Panc1 (cell line): ENCODE data around the gene FBXW8. TPM values are rescaled to one million over a fixed set of nuclear protein-coding genes. Genes with fewer than 3 reads are reported as not detected.

Experiments used
- ATAC-seq: fragments of 200-7000 bp; cut with Tn5 transposase; 2 replicates; pipeline ENCODE4 v1.9.1; 2020; ENCODE audit warnings: mild to moderate bottlenecking, moderate library complexity
- BruUV-seq: library from RNA; stranded (reverse); fragments of 400-500 nt; replicated peaks from 2 replicates; lab custom pipeline; 2021; lab: Mats Ljungman, UMichigan
- CTCF ChIA-PET: fragments of 300-600 bp; sonication (Branson Sonifier 250); formaldehyde crosslinking; loops from one replicate; lab custom pipeline; 2022; ENCODE audit warnings: antibody characterized with exemption; lab: Charles Lee
- POLR2A ChIA-PET: fragments of 300-600 bp; sonication (Branson Sonifier 250); formaldehyde crosslinking; loops from one replicate; lab custom pipeline; 2022; ENCODE audit warnings: antibody characterized with exemption; lab: Charles Lee
- DNase-seq: peaks from one replicate; pipeline ENCODE4 v3.0.0-alpha.2; 2010; ENCODE audit warnings: low read depth, low spot score
- H3K27ac ChIP-seq: 2 replicates; pipeline ENCODE4 v1.5.1; 2011; ENCODE audit warnings: mild to moderate bottlenecking, low read length, inconsistent platforms
- H3K27me3 ChIP-seq: fragments of 200-500 bp; sonication (Bioruptor generic); 2 replicates; pipeline ENCODE4 v1.6.0; 2014; ENCODE audit warnings: low read length, inconsistent platforms; ENCODE audit not compliant: control insufficient read depth, insufficient read depth
- H3K36me3 ChIP-seq: fragments of 200-500 bp; sonication (Bioruptor generic); 2 replicates; pipeline ENCODE4 v1.5.1; 2014; ENCODE audit warnings: inconsistent platforms, mild to moderate bottlenecking, low read length, moderate library complexity; ENCODE audit not compliant: control insufficient read depth, insufficient read depth
- H3K4me1 ChIP-seq: 2 replicates; pipeline ENCODE4 v1.5.1; 2011; ENCODE audit warnings: inconsistent platforms, mild to moderate bottlenecking, low read length, moderate library complexity; ENCODE audit not compliant: control insufficient read depth, insufficient read depth
- H3K4me3 ChIP-seq, 2 experiments: 2 replicates each; pipeline ENCODE4 v1.5.1; 2011 to 2012; ENCODE audit warnings: low read depth in 2 of 2, low read length in 2 of 2, mild to moderate bottlenecking in 2 of 2, inconsistent platforms in 1 of 2, moderate library complexity in 1 of 2
- H3K9me3 ChIP-seq: fragments of 200-500 bp; sonication (Bioruptor generic); 2 replicates; pipeline ENCODE4 v1.5.1; 2014; ENCODE audit warnings: low read depth, mild to moderate bottlenecking, inconsistent platforms, low read length, moderate library complexity; ENCODE audit not compliant: control insufficient read depth, insufficient read depth
- POLR2AphosphoS5 ChIP-seq: IDR thresholded peaks from 2 replicates; pipeline ENCODE4 v1.6.1; 2012; ENCODE audit warnings: mild to moderate bottlenecking, low read depth, low read length, moderate library complexity
- REST ChIP-seq, 2 experiments: IDR thresholded peaks; 2 replicates each; pipeline ENCODE4 v1.6.1; 2011 to 2012; ENCODE audit warnings: low read depth in 2 of 2, control low read depth in 1 of 2, low read length in 1 of 2, mild to moderate bottlenecking in 1 of 2, moderate library complexity in 1 of 2; ENCODE audit not compliant: insufficient read depth in 1 of 2
- SIN3A ChIP-seq: IDR thresholded peaks from 2 replicates; pipeline ENCODE4 v1.6.1; 2012; ENCODE audit warnings: low read depth, mild to moderate bottlenecking, low read length, moderate library complexity, borderline replicate concordance; ENCODE audit not compliant: insufficient read depth
- TCF7L2 ChIP-seq: IDR thresholded peaks from 2 replicates; pipeline ENCODE4 v1.6.1; 2011; ENCODE audit warnings: mild to moderate bottlenecking, low read depth, low read length, inconsistent platforms
- in situ Hi-C: cut with HindIII; loops from 2 replicates; pipeline ENCODE4 v1.10.0; 2016; ENCODE audit warnings: low sequenced_read_pairs, low pct_unique_long_range_greater_than_20kb
- intact Hi-C: fragments of 100-400 bp; cut with micrococcal nuclease; formaldehyde crosslinking; loops from one replicate; pipeline ENCODE4 v1.10.0; 2022; ENCODE audit not compliant: unreplicated experiment
- total RNA-seq: library from RNA; stranded (reverse); gene quantifications from one replicate; pipeline ENCODE4 v1.2.1, GENCODE V29; 2021; ENCODE audit not compliant: unreplicated experiment
- TF ChIP-seq, protein P1 (sequence below): fragments of 450-650 bp; IDR thresholded peaks from 2 replicates; pipeline ENCODE4 v1.5.1; 2017; ENCODE audit warnings: mild to moderate bottlenecking

FBXW8 gene
- total RNA-seq, 1 experiment from 2014 or later, result 18.0 TPM

- no peak for TF ChIP-seq TCF7L2
- TF ChIP-seq SIN3A, result no peak
- TF ChIP-seq POLR2AphosphoS5, result no peak
- TF ChIP-seq, protein P1, sequence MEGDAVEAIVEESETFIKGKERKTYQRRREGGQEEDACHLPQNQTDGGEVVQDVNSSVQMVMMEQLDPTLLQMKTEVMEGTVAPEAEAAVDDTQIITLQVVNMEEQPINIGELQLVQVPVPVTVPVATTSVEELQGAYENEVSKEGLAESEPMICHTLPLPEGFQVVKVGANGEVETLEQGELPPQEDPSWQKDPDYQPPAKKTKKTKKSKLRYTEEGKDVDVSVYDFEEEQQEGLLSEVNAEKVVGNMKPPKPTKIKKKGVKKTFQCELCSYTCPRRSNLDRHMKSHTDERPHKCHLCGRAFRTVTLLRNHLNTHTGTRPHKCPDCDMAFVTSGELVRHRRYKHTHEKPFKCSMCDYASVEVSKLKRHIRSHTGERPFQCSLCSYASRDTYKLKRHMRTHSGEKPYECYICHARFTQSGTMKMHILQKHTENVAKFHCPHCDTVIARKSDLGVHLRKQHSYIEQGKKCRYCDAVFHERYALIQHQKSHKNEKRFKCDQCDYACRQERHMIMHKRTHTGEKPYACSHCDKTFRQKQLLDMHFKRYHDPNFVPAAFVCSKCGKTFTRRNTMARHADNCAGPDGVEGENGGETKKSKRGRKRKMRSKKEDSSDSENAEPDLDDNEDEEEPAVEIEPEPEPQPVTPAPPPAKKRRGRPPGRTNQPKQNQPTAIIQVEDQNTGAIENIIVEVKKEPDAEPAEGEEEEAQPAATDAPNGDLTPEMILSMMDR, result no peak
- TF ChIP-seq REST (IDR thresholded peaks at IDR 0.05; ENCODE audit: insufficient read depth in 1 of 2, low read depth in 2 of 2, low read length in 1 of 2), result no peak
- ChIA-PET CTCF (no interaction called here), POLR2A (no interaction called here)
- in situ Hi-C loops (no loop called here), intact Hi-C loops (no loop called here)
- Histone ChIP-seq H3K36me3 (no peaks in the 10 kb centered on the region), H3K27me3 (no peaks in the 10 kb centered on the region), H3K27ac (no peak overlapping the region), H3K4me3 (no peak overlapping the region), H3K4me1 (peaks cover 5% of the 10 kb centered on the region), H3K9me3 (no peaks in the 10 kb centered on the region)
- DNase-seq, result no peak
- BruUV-seq, result no TSS peak
- no peak for ATAC-seq
These were observed 135.2 kb downstream of the FBXW8 start for GRCh38 chr12:117046011-117046369.

DNA sequence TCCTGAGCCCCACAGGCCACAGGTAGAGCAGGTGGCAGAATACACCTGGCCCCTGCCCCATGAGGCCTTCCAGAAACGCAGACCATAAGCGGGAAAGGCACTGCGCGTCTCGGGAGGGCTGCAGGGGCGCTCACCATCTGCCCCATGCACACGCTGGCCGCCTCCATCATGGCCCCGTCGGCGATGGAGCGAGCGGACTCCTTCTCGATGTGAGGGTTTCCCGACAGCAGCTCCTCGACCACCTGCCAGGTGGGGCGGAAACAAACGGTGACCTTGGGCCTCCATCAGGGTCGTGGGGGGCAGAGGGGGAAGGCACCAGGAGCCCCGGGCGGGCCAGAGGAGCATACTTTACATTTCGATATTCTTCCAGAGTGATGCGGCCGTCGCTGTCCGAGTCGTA is 135.7 kb downstream of the FBXW8 start:
- H3K9me3 ChIP-seq, result no peaks in the 10 kb centered on the region
- H3K27me3 ChIP-seq, result peaks cover under 1% of the 10 kb centered on the region; the same call in 1 of the 2 replicates
- ATAC-seq (no peak), DNase-seq (no peak)
- TF ChIP-seq TCF7L2 (no peak), SIN3A (no peak)
- ChIA-PET CTCF (no interaction called here), POLR2A (no interaction called here)
- H3K36me3 ChIP-seq, result no peaks in the 10 kb centered on the region
- in situ Hi-C loops, result no loop called here
- H3K27ac ChIP-seq, result no peak overlapping the region
- peaks cover 5% of the 10 kb centered on the region for H3K4me1 ChIP-seq
- no peak overlapping the region for H3K4me3 ChIP-seq
- no TSS peak for BruUV-seq
- intact Hi-C loops, result no loop called here

- Histone ChIP-seq H3K4me1 (peaks cover 5% of the 10 kb centered on the region), H3K4me3 (no peak overlapping the region), H3K27me3 (peaks cover 2% of the 10 kb centered on the region; the same call in 1 of the 2 replicates), H3K9me3 (no peaks in the 10 kb centered on the region), H3K27ac (no peak overlapping the region), H3K36me3 (no peaks in the 10 kb centered on the region)
- in situ Hi-C loops, result no loop called here
- intact Hi-C loops, result no loop called here
- no TSS peak for BruUV-seq
- POLR2A ChIA-PET, result no interaction called here
- DNase-seq (no peak), ATAC-seq (no peak)
- CTCF ChIA-PET, result no interaction called here
- no peak for TF ChIP-seq TCF7L2
- no peak for TF ChIP-seq POLR2AphosphoS5
- TF ChIP-seq SIN3A, result no peak
- TF ChIP-seq REST (IDR thresholded peaks at IDR 0.05; ENCODE audit: insufficient read depth in 1 of 2, low read depth in 2 of 2, low read length in 1 of 2), result no peak
- TF ChIP-seq, protein P1, result no peak
These were observed 136.2 kb downstream of the FBXW8 start for GRCh38 chr12:117046861-117047530.
